ENCODE results near the gene CREB1. TPM values are rescaled to one million over a fixed set of nuclear protein-coding genes. Genes with fewer than 3 reads are reported as not detected.
A peak's percentile ranks its signal among the peaks of the same experiment; 100 is the strongest.

Gene CREB1
- total and polyA plus RNA-seq, 9 of the 15 experiments (the other 6 are each of a cell fraction or from before 2014, with no cell fraction given) = 8.9 to 51.3 (median 19.5) TPM

DNA sequence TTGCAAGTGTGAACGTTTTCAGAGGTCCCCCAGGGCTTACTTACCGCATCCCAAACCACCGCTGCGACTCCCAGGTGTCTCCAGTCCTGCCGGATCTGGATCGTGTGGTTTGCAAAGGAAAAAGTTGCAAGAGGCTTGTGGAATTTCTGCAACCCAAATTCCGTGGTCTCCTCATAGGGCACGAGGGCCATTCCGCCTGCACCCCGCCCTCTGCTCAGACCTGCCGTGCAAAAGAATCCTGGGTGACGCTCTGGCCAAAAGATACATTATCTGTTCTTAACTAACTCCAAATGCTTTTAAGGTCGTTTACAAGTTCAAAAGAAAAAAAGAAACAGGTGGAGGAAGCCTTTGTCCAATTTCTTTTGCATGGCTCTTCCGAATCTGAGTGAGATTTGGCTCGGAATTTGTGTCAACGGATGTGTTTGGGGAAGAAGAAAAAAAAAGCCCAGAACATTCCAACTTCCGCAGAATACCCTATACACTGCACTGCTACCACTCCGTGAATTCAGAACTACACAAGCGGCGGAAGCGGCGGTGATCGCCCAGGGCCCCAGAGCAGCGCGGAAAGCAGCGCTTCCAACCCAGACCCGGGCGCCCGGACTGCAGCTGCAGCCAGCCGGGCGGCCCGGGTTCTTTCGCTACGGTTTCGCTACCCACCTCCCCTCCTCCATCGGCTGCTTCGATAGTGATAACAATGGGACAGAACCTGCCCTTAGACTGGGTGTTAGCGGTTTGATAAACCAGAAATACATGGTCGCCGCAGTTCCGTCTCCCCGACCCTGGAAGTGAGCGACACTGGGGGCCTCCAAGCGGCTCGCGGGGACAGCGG is 94.6 kb downstream of the CREB1 start:
- 1% methylated on average over 25 of the region's 47 CpGs for WGBS (ENCODE audit: insufficient coverage, low coverage, missing lambda C conversion rate)
- FAIRE-seq (no peak), DNase-seq (ENCODE audit: extremely low read depth in 1 of 4, low spot score in 3 of 4) (peak; percentile 9 to 61 (median 16)), ATAC-seq (peak; percentile 61)
- Histone ChIP-seq H3K4me2 (ENCODE audit: insufficient read depth, low read length) (peak overlapping the region; percentile 91), H3K9me1 (ENCODE audit: control insufficient read depth, insufficient read depth, low read length) (no peaks in the 10 kb centered on the region), H3K4me3 (peak overlapping the region; percentile 86), H3K27ac (ENCODE audit: extremely low read depth, low read depth, low read length) (peak overlapping the region; percentile 96), H3K9me3 (replicated peaks; ENCODE audit: control insufficient read depth, insufficient read depth, low read depth, low read length) (no peaks in the 10 kb centered on the region), H3K4me1 (replicated peaks in 1 of 2; ENCODE audit: control insufficient read depth in 2 of 2, insufficient read depth in 2 of 2, low read length in 2 of 2) (peaks cover 0 to 24% of the 10 kb centered on the region in 2 experiments; a peak in 2 of 5 replicates), H3K79me2 (ENCODE audit: control insufficient read depth, insufficient read depth, low read length) (peaks cover 18% of the 10 kb centered on the region), H4K20me1 (replicated peaks; ENCODE audit: control insufficient read depth, insufficient read depth, low read length) (no peaks in the 10 kb centered on the region), H3K9ac (ENCODE audit: insufficient read depth in 1 of 2, low read depth in 2 of 2, low read length in 2 of 2) (peak overlapping the region; percentile 92 to 98), H3K27me3 (ENCODE audit: control insufficient read depth in 2 of 2, insufficient read depth in 2 of 2, low read length in 2 of 2) (no peaks in the 10 kb centered on the region), H3K36me3 (ENCODE audit: control insufficient read depth, insufficient read depth, low read length) (peaks cover 36% of the 10 kb centered on the region; the same call in 2 of the 3 replicates), H2AFZ (ENCODE audit: low read depth, low read length) (peak overlapping the region; percentile 97)
- intact Hi-C loops (cut with micrococcal nuclease) = loop anchor here (2.0 to 10.0 kb wide), 5 partner anchors 96 to 418 kb away; partner anchors contain the start of gene CREB1
- ChIA-PET CTCF (ENCODE audit: low intra/inter-chr PET ratio) (interaction anchor here (1.2 kb wide), 1 partner anchor 110 kb away, joined by 4 read pairs; no protein-coding TSS in a partner anchor), POLR2A (interaction anchor here (1.0 kb wide), 2 partner anchors 95 to 139 kb away, joined by 3 to 4 read pairs; partner anchors contain the start of gene CREB1)
- BruUV-seq (replicated peaks) = TSS peak; percentile 68
- in situ Hi-C loops (cut with MboI) = no loop called here
- TF ChIP-seq CTBP1 (IDR thresholded peaks at IDR 0.05; ENCODE audit: borderline replicate concordance) (no peak), TAF9B (IDR thresholded peaks at IDR 0.05; ENCODE audit: partially characterized antibody) (no peak), NR4A1 (CRISPR knock-in tag; IDR thresholded peaks at IDR 0.05) (no peak), NR4A1 (tag; IDR thresholded peaks at IDR 0.05) (no peak), HNRNPUL1 (IDR thresholded peaks at IDR 0.05; ENCODE audit: low read length) (no peak), SIX5 (IDR thresholded peaks at IDR 0.05; ENCODE audit: borderline replicate concordance in 1 of 2, insufficient read depth in 1 of 2, low read depth in 1 of 2, low read length in 2 of 2) (no peak), DDX20 (tag; IDR thresholded peaks at IDR 0.05; ENCODE audit: low read depth) (no peak), ELF4 (CRISPR knock-in tag; IDR thresholded peaks at IDR 0.05) (no peak), GTF2A2 (tag; IDR thresholded peaks at IDR 0.05) (no peak), TBP (optimal IDR thresholded peaks at IDR 0.05; ENCODE audit: low read depth, low read length) (peak; percentile 66), EGR1 (conservative IDR thresholded peaks at IDR 0.05) (no peak), STAG1 (CRISPR knock-in tag; IDR thresholded peaks at IDR 0.05; ENCODE audit: borderline replicate concordance) (no peak), TCFL5 (CRISPR knock-in tag; conservative IDR thresholded peaks at IDR 0.05) (no peak)
- TF ChIP-seq, protein P1, sequence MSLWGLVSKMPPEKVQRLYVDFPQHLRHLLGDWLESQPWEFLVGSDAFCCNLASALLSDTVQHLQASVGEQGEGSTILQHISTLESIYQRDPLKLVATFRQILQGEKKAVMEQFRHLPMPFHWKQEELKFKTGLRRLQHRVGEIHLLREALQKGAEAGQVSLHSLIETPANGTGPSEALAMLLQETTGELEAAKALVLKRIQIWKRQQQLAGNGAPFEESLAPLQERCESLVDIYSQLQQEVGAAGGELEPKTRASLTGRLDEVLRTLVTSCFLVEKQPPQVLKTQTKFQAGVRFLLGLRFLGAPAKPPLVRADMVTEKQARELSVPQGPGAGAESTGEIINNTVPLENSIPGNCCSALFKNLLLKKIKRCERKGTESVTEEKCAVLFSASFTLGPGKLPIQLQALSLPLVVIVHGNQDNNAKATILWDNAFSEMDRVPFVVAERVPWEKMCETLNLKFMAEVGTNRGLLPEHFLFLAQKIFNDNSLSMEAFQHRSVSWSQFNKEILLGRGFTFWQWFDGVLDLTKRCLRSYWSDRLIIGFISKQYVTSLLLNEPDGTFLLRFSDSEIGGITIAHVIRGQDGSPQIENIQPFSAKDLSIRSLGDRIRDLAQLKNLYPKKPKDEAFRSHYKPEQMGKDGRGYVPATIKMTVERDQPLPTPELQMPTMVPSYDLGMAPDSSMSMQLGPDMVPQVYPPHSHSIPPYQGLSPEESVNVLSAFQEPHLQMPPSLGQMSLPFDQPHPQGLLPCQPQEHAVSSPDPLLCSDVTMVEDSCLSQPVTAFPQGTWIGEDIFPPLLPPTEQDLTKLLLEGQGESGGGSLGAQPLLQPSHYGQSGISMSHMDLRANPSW (CRISPR knock-in tag; IDR thresholded peaks at IDR 0.05) = no peak
- TF ChIP-seq, protein P2, sequence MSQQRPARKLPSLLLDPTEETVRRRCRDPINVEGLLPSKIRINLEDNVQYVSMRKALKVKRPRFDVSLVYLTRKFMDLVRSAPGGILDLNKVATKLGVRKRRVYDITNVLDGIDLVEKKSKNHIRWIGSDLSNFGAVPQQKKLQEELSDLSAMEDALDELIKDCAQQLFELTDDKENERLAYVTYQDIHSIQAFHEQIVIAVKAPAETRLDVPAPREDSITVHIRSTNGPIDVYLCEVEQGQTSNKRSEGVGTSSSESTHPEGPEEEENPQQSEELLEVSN (IDR thresholded peaks at IDR 0.05; ENCODE audit: borderline replicate concordance in 1 of 2, extremely low read depth in 1 of 2, insufficient read depth in 1 of 2, insufficient read length in 1 of 2, low read depth in 1 of 2, low read length in 1 of 2, poor library complexity in 1 of 2, severe bottlenecking in 1 of 2) = no peak
- TF ChIP-seq, protein P3, sequence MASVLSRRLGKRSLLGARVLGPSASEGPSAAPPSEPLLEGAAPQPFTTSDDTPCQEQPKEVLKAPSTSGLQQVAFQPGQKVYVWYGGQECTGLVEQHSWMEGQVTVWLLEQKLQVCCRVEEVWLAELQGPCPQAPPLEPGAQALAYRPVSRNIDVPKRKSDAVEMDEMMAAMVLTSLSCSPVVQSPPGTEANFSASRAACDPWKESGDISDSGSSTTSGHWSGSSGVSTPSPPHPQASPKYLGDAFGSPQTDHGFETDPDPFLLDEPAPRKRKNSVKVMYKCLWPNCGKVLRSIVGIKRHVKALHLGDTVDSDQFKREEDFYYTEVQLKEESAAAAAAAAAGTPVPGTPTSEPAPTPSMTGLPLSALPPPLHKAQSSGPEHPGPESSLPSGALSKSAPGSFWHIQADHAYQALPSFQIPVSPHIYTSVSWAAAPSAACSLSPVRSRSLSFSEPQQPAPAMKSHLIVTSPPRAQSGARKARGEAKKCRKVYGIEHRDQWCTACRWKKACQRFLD (CRISPR knock-in tag; IDR thresholded peaks at IDR 0.05) = peak; percentile 24; the same call in 1 of the 2 replicates

All from K562 (cell line).